Heart left ventricle (tissue), 13 donors: Measurements from ENCODE around the gene ANKRD34B.

ENCODE experiments used
- POLR2A ChIP-seq, 2 donors: fragments of 450-650 bp; IDR thresholded peaks; one replicate each; pipeline ENCODE4 v1.6.1; 2017; ENCODE audit warnings: antibody characterized with exemption in 2 of 2, mild to moderate bottlenecking in 2 of 2, moderate library complexity in 2 of 2
- TF ChIP-seq, protein P1 (sequence below), 12 donors: fragments of 200-600 bp; sonication (generic) in 4 of 12; IDR thresholded peaks; one replicate each; pipeline versions ENCODE4 v1.5.0 to v1.8.0; 2018 to 2022; ENCODE audit warnings: antibody characterized with exemption in 12 of 12, mild to moderate bottlenecking in 5 of 12
- donor health status: ischemic (EF 13 %, LVEDD 7.1; RV severe dilation, severe dysfunction).
- donor health status: DM: no; HTN: yes; CAD: no.
- donor health status: DM: no; HTN: no; CAD: no.
- donor health status: ischemic (EF 25% LVEDD 6.9; RV normal size, moderate dysfunction).
- donor health status: ischemic (EF 25% LVEDD 5.7; RV mildly dilated, moderate dysfunction).
- donor health status: ischemic (EF 35%, LVEDD 5.7; RV mildly dilated, moderate dysfunction).
- donor health status: nonischemic (EF 11% LVEDD 7.7; RV severe dilation, severe dysfunction).
- donor health status: DM: yes; HTN: yes; CAD: no.
- donor health status: PGD.
- donor health status: ischemic (EF 29% LVEDD 5.4; RV normal size, mild dysfunction).
- donor health status: nonischemic (EF 23%, LVEDD 6.1; RV moderate dilation, normal function).

- TF ChIP-seq, protein P1, sequence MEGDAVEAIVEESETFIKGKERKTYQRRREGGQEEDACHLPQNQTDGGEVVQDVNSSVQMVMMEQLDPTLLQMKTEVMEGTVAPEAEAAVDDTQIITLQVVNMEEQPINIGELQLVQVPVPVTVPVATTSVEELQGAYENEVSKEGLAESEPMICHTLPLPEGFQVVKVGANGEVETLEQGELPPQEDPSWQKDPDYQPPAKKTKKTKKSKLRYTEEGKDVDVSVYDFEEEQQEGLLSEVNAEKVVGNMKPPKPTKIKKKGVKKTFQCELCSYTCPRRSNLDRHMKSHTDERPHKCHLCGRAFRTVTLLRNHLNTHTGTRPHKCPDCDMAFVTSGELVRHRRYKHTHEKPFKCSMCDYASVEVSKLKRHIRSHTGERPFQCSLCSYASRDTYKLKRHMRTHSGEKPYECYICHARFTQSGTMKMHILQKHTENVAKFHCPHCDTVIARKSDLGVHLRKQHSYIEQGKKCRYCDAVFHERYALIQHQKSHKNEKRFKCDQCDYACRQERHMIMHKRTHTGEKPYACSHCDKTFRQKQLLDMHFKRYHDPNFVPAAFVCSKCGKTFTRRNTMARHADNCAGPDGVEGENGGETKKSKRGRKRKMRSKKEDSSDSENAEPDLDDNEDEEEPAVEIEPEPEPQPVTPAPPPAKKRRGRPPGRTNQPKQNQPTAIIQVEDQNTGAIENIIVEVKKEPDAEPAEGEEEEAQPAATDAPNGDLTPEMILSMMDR (IDR thresholded peaks at IDR 0.05) = no peak
- TF ChIP-seq POLR2A (IDR thresholded peaks at IDR 0.05) = no peak
These were observed 53.3 kb downstream of the ANKRD34B start for GRCh38 chr5:80516826-80517225.
